A673 (cell line): ENCODE results near the gene TARS3.

ENCODE experiments used
- CTCF ChIP-seq: fragments of 300-800, 200-600 bp; sonication (generic); conservative IDR thresholded peaks from 2 replicates; pipeline ENCODE4 v1.5.1; 2017; ENCODE audit warnings: low read depth, mild to moderate bottlenecking, antibody characterized with exemption, low read length, moderate library complexity, mixed read lengths
- EZH2 ChIP-seq: fragments of 200-600 bp; sonication (generic); IDR thresholded peaks from 2 replicates; pipeline ENCODE4 v1.6.1; 2017; ENCODE audit warnings: borderline replicate concordance, low read depth, mild to moderate bottlenecking, mixed read lengths, antibody characterized with exemption, low read length; ENCODE audit not compliant: poor library complexity, severe bottlenecking

- TF ChIP-seq CTCF: no peak
- TF ChIP-seq EZH2: no peak
These were observed 86.8 kb downstream of the TARS3 start for GRCh38 chr15:101637516-101637915.
